Lower lobe of right lung (tissue), 2 donors: ENCODE results near the gene PRMT3. TPM values are rescaled to one million over a fixed set of nuclear protein-coding genes. Genes with fewer than 3 reads are reported as not detected.

Experiments
- ATAC-seq, 2 donors: fragments of 200-7000 bp; cut with Tn5 transposase; one replicate each; pipeline ENCODE4 v1.9.1; 2020 to 2022; ENCODE audit warnings: mild to moderate bottlenecking in 2 of 2, moderate library complexity in 2 of 2
- DNase-seq: peaks from one replicate; pipeline ENCODE4 v3.0.0-alpha.2; 2020
- H3K27ac ChIP-seq: fragments of 200-600 bp; one replicate; pipeline ENCODE4 v1.8.0; 2022
- H3K27me3 ChIP-seq: fragments of 200-600 bp; one replicate; pipeline ENCODE4 v1.8.0; 2022; ENCODE audit warnings: low read depth
- H3K36me3 ChIP-seq: fragments of 200-600 bp; one replicate; pipeline ENCODE4 v1.8.0; 2022; ENCODE audit warnings: mild to moderate bottlenecking
- H3K4me1 ChIP-seq: fragments of 200-600 bp; one replicate; pipeline ENCODE4 v1.8.0; 2022
- H3K4me3 ChIP-seq: fragments of 200-600 bp; one replicate; pipeline ENCODE4 v1.8.0; 2022; ENCODE audit warnings: mild to moderate bottlenecking
- H3K9me3 ChIP-seq: fragments of 200-600 bp; one replicate; pipeline ENCODE4 v1.8.0; 2022
- CTCF ChIP-seq: fragments of 200-600 bp; IDR thresholded peaks from one replicate; pipeline ENCODE4 v1.8.0; 2022; ENCODE audit warnings: antibody characterized with exemption, mild to moderate bottlenecking
- intact Hi-C: fragments of 100-400 bp; cut with DNase I; formaldehyde crosslinking; loops from one replicate; pipeline ENCODE4 v1.11.0; 2022
- total RNA-seq: library from RNA; stranded (reverse); fragmentation: NEBNext Ultra II Directional; extraction: Animal tissue kit (Norgen Biotek cat#: 25700); gene quantifications from one replicate; pipeline ENCODE4 v1.2.1, GENCODE V29; 2021
- donor health status: DM: no; HTN: yes; CAD: no; lungs with severe emphysema.

The PRMT3 gene
- total RNA-seq, 1 donor from 2014 or later, result 10.6 TPM

- DNase-seq, result no peak
Observed at GRCh38 chr11:20512869-20513268, 125.4 kb downstream of the PRMT3 start.

GRCh38 chr11:20518323-20518834 is 130.9 kb downstream of the PRMT3 start:
- no peaks in the 10 kb centered on the region for H3K9me3 ChIP-seq
- H3K4me3 ChIP-seq, result no peak overlapping the region
- ATAC-seq (peak; percentile 76 to 88), DNase-seq (peak; percentile 57)
- intact Hi-C loops, result no loop called here
- TF ChIP-seq CTCF, result no peak
- H3K27ac ChIP-seq, result no peak overlapping the region
- no peaks in the 10 kb centered on the region for H3K27me3 ChIP-seq
- no peaks in the 10 kb centered on the region for H3K36me3 ChIP-seq
- H3K4me1 ChIP-seq, result no peaks in the 10 kb centered on the region

More at GRCh38 chr11:20512869-20513268, 125.4 kb downstream of the PRMT3 start:
- intact Hi-C loops, result no loop called here
- no peaks in the 10 kb centered on the region for H3K9me3 ChIP-seq
- no peak overlapping the region for H3K27ac ChIP-seq
- no peak overlapping the region for H3K4me3 ChIP-seq
- no peaks in the 10 kb centered on the region for H3K4me1 ChIP-seq
- no peak for TF ChIP-seq CTCF
- no peak for ATAC-seq
- no peaks in the 10 kb centered on the region for H3K27me3 ChIP-seq
- peaks cover 3% of the 10 kb centered on the region for H3K36me3 ChIP-seq

- Histone ChIP-seq H3K4me1 (no peaks in the 10 kb centered on the region), H3K27ac (no peak overlapping the region), H3K36me3 (no peaks in the 10 kb centered on the region), H3K9me3 (no peaks in the 10 kb centered on the region), H3K27me3 (no peaks in the 10 kb centered on the region), H3K4me3 (no peak overlapping the region)
- no peak for TF ChIP-seq CTCF
- ATAC-seq (no peak), DNase-seq (no peak)
- intact Hi-C loops, result no loop called here
Observed at GRCh38 chr11:20522536-20522935, 135.0 kb downstream of the PRMT3 start.

- H3K4me1 ChIP-seq, result no peaks in the 10 kb centered on the region
- H3K4me3 ChIP-seq, result no peak overlapping the region
- no peaks in the 10 kb centered on the region for H3K9me3 ChIP-seq
- ATAC-seq, result no peak
- intact Hi-C loops, result no loop called here
- H3K36me3 ChIP-seq, result no peaks in the 10 kb centered on the region
- no peak for TF ChIP-seq CTCF
- H3K27ac ChIP-seq, result no peak overlapping the region
- DNase-seq, result no peak
- H3K27me3 ChIP-seq, result peaks cover 2% of the 10 kb centered on the region
Observed at GRCh38 chr11:20529757-20530156, 142.2 kb downstream of the PRMT3 start.

GRCh38 chr11:20530942-20531703 is 143.6 kb downstream of the PRMT3 start:
- Histone ChIP-seq H3K27me3 (peaks cover 5% of the 10 kb centered on the region), H3K9me3 (no peaks in the 10 kb centered on the region), H3K27ac (no peak overlapping the region), H3K4me1 (no peaks in the 10 kb centered on the region), H3K4me3 (no peak overlapping the region), H3K36me3 (no peaks in the 10 kb centered on the region)
- no peak for TF ChIP-seq CTCF
- no peak for ATAC-seq
- intact Hi-C loops, result no loop called here
- no peak for DNase-seq
